DMS53 treated with DMSO at 0.1 percent for 48 hours (cell line): Measurements from ENCODE around the gene TPSB2.
"Not testable (repeated sequence)": the region's sequence is repeated elsewhere in the genome, so short reads cannot be mapped to it uniquely, and the experiment has no call there.

Experiments
- DNase-seq: peaks from one replicate; lab custom pipeline; 2025; ENCODE audit not compliant: unreplicated experiment; lab: John Stamatoyannopoulos, UW

Gene TPSB2

GRCh38 chr16:1206786-1207185 is 23.2 kb downstream of the TPSB2 start:
- no peak for DNase-seq

DNA sequence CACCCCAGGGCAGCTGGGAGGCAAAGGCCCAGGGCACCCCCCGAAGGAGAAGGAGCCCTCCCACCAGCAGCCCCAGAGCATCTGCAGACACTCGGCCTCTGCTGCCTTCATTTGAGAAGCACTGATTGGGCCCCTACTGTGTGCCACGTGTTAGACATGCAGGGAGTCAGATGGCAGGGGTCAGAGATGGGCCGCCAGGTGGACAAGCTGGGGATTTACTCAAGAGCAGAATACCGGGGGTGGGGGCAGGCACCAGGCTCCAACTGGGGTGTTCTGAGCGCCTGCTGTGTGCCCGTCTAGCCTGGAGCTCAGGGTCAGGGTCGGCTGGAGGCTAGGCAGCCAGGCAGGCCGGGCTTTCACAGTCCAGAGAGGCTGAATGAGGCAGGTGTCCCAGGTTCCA is 23.7 kb downstream of the TPSB2 start:
- no peak for DNase-seq

- DNase-seq: no peak
Observed at GRCh38 chr16:1204933-1205332, 25.1 kb downstream of the TPSB2 start.

DNA sequence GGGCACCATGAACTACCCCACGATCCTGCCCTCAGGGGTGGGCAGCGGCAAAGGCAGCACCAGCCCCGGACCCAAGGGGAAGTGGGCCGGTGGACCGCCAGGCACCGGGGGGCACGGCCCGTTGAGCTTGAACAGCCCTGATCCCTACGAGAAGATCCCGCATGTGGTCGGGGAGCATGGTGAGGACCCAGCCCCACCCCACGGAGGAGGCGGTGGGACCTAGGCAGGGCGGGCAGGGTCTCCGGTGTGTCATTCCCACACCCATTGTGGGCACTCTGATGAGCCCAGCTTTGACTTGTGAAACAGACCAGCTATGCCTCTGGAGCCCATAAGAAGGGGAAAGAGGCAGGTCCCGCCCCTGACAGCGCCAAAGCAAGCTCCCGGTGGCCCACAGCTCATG is 27.7 kb downstream of the TPSB2 start:
- no peak for DNase-seq

GRCh38 chr16:1201444-1201843 is 28.5 kb downstream of the TPSB2 start:
- DNase-seq: no peak

GRCh38 chr16:1200014-1200627 is 29.9 kb downstream of the TPSB2 start:
- DNase-seq: no peak

DNA sequence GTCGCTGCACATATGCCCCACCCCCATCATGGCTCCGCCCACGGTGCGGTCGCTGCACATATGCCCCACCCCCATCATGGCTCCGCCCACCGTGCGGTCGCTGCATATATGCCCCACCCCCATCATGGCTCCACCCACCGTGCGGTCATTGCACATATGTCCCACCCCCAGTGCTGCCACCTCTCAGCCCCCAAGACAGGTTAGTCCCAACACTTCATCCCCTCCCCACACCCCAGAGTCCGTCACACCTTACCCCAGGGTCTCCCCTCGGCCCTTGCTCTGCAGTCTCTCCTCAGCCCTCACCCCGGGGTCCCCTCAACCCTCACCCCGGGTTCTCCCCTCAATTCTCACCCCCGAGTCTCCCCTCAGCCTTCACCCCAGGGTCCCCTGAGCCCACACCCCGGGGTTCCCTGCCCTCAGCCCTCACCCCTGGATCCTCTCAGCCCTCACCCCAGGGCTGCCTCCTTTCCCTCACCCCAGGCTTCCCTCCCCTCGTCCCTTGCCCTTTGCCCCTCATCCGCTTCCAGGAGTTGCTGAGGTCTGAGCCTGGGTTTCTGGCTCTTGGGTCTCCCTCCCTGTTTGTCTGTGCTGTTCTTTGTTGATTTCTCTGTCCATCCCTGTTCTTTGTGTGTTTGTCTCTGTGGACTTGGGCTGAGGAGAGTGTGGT is 30.5 kb downstream of the TPSB2 start:
- DNase-seq: no peak

- DNase-seq: not testable (repeated sequence)
Observed at GRCh38 chr16:1198671-1199346, 31.2 kb downstream of the TPSB2 start.

DNA sequence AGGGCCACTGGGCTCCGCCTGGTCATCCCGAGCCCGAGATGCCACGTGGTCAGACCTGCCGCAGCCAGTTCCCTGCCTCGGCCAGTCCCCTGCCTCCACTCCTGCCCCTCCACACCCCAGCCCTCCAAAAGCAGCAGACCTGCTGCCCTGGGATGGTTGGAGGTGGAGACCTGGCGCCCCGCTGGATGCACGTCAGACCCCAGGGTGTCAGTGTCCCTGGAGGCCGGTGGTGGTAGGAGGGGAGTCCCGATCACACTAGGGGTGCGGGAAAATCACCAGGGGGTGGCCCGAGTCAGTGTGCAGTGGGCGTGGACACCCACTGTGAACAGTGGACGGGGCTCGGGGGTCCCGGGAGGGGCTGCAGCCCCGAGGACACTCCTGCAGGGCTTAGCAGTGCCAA is 31.8 kb downstream of the TPSB2 start:
- DNase-seq: no peak

DNA sequence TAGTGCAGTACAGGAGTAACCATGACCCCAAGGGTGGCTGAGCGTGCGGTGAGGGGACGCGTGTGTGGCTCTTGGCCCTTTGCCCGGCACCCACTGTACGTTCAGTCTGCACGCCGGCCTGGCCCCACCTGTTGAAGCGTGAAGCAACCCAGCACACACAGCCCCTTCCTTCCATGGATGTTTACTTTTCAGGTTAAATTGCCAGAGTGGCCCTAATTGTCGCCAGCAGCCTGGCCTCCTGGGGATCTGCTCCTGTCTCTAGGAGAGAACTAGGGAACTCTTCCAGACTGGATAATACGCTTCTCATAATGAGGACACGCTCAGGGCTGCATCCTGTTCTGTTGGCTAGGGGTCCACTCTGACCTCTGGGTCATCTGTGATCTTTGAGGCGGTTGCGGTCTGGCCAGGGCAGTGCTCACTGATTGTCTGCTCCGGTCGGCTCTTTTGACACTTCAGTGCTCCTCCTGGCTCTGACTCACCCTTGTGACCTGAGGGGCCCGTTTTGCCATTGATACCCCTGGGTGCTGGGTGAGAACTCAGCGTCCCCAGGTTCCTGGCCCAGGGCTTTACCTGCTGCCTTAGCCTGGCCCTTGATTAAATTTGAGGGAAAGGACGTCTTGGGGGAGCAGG is 32.6 kb downstream of the TPSB2 start:
- DNase-seq: no peak

DNA sequence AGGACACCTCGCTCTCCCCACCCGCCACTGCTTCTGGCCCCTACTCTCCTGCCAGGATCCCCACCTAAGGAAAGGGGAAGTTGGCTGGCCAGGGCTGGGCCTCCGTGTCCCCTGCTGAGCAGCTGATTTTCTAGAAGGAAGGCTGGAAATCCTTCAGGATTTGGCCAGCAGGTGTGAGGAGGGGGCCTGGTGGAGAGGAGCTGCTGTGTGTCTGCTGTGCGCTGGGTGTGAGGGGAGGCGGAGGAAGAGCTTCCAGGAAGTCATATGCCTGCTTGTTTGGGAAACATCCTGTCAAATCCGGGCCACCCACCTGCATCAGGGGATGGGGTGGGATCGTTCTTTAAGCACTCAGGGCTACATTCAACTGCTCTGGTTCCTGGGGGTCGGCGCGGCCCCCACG is 33.5 kb downstream of the TPSB2 start:
- DNase-seq: no peak

DNA sequence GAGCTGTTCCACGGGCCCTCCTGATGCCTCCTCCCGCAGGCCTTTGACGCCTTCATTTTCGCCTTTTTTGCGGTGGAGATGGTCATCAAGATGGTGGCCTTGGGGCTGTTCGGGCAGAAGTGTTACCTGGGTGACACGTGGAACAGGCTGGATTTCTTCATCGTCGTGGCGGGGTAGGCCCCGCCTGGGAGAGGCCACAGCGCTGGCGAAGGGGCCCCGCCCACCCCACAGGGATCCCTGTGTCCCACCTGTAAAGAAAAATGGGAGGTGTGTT is 34.7 kb downstream of the TPSB2 start:
- no peak for DNase-seq

DNA sequence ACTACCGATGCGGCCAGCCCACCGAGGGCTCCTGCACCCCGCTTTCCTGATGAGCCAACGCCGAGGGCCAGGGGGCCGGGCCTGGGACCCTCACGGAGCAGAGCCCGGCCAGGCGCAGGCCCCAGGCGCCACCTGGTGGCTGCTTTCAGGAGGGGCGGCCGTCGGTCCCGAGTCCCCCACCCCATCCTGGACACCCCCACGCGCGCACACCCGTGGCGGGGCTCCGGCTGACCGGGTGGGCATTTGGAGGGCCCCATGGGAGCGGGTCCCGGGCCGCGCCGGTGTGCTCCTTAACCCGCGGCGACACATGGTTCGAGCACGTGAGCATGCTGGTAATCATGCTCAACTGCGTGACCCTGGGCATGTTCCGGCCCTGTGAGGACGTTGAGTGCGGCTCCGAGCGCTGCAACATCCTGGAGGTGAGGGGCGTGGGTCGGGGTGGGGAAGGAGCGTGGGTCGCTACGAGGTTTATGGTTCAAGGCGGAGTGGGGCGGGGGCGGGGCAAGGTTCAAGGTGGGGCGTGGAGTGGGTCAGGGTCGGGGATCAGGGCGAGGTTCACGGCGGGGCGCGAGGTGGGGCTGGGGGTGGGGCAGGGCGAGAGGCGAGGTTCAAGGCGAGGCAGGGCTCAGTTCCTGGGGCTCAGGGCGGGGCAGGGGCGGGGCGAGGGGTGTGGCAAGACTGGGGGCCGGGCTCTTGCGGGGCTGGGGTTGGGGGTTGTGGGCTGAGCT is 35.2 kb downstream of the TPSB2 start:
- DNase-seq: no peak

- no peak for DNase-seq
Observed at GRCh38 chr16:1193825-1194581, 36.0 kb downstream of the TPSB2 start.

DNA sequence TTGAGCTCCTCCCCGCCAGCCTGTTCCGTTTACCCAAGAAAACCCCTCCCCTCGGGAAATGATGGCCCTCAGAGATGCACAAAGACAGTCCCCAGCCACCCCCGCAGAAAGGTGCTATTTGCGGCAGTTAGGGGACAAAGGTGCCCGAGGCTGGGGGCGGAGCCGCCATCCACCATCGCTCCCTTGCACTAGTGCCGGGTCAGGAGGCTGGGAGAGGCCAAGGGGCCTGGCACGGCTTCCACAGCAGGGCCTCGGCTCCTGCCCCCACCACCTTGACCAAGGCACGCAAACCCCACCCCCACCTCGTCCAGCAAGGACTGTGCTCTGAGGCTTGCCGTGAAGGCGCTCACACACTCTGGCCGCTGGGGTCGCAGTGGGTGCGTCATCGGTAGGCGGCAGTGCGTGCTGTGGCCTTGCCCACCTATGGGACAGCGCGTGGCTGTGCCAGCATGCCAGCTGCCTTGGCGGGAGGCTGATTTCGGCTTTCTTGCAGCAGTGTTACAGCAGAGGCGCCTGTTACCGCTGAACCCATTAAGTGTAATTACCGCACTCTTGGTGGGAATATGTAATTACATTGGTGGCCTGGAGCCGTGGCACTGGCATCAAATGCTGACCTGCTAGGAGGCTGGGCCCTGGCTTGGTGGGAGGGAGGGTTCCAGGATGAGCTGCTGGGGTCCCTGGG is 36.7 kb downstream of the TPSB2 start:
- DNase-seq: no peak

DNA sequence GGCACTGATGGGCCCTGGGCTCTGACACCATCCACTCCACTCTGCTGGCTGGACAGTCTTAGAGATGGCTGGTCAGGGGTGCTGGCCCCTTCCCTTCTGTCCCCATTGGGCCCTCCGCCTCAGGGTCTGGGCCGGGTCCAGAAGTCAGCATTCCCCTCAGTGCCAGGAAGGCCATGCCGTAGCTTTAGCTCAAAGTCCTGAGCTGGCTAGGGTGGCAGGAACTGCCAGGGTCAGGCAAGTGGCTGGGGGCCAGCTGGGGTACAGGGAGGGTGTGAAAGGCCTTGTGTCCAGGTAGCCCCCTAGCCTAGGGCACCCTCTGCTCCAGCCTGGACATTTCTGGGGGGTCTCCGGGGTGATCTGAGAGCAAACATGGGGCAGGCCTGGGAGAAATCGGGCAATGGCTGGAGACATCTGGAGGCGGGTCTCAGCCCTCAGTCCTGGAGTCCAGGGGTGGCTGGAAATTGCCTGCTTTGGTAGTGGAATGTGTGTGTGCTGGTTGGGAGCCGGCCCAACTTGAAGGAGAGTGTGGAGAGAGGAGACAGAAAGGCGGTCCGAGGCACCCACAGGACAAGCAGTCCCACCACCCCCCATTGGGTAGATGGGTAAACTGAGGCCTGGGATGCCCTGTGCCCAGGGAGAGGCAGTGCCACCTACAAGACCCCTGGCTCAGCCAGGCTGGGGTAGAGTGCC is 37.5 kb downstream of the TPSB2 start:
- DNase-seq: no peak

GRCh38 chr16:1190789-1191188 is 39.2 kb downstream of the TPSB2 start:
- not testable (repeated sequence) for DNase-seq

- DNase-seq: no peak
Observed at GRCh38 chr16:1189455-1189854, 40.5 kb downstream of the TPSB2 start.

GRCh38 chr16:1188432-1189189 is 41.4 kb downstream of the TPSB2 start:
- no peak for DNase-seq
